GM19193 (cell line): ENCODE measurements around the gene PSMA3.

ENCODE experiments used
- POLR2A ChIP-seq: IDR thresholded peaks from 4 replicates; pipeline ENCODE4 v1.6.1; 2011; ENCODE audit not compliant: insufficient read depth, insufficient read length; ENCODE audit errors: extremely low read depth

Gene PSMA3

DNA sequence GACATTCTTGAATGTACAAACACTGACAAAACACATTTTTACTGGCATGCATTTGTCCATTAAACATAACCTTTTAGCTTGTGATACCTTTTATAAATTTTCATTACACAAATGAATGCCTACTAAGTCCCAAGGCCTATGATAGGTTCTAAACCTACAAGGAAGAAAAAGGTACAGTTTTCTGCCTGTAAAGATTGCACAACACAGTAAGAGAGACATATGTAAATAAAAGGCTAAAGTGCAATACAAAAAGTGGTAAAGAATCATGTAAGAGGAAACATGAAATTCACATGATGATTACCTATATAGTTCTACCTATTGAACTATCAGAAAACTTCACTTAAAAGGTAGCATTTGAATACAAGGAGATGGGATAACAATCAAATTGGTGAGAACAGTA lies 39.1 kb downstream of the PSMA3 start:
- no peak for TF ChIP-seq POLR2A

DNA sequence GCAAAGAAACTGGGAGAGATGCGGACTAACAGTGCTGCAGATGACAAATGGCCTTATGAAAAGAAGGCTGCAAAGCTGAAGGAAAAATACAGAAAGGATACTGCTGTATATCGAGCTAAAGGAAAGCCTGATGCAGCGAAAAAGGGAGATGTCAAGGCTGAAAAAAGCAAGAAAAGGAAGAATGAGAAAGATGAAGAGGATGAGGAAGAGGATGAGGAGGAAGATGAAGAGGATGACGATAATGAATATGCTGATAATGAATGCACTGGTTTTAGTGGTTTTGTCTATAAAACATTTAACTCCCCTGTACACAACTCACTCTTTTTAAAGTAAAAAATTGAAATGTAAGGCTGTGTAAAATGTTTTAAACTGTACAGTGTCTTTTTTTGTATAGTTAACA lies 40.5 kb downstream of the PSMA3 start:
- no peak for TF ChIP-seq POLR2A

DNA sequence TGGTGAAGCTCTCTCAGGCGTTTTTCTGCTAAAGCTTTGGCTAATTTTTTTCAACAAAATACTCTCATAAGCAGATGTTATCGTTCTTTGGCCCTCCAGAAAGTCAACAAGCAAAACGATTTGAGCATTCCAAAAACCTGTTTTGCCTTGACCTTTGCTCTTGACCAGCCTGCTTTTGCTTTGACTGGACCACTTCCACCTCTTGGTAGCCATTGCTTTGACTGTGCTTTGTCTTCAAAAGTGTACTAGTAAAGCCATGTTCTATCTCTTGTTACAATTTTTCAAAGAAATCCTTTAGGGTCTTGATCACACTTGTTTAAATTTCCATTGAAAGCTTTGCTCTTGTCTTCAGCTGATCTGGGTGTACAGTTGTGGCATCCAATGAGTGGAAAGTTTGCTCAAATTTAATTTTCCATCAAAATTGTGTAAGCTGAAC lies 43.0 kb downstream of the PSMA3 start:
- TF ChIP-seq POLR2A: no peak

DNA sequence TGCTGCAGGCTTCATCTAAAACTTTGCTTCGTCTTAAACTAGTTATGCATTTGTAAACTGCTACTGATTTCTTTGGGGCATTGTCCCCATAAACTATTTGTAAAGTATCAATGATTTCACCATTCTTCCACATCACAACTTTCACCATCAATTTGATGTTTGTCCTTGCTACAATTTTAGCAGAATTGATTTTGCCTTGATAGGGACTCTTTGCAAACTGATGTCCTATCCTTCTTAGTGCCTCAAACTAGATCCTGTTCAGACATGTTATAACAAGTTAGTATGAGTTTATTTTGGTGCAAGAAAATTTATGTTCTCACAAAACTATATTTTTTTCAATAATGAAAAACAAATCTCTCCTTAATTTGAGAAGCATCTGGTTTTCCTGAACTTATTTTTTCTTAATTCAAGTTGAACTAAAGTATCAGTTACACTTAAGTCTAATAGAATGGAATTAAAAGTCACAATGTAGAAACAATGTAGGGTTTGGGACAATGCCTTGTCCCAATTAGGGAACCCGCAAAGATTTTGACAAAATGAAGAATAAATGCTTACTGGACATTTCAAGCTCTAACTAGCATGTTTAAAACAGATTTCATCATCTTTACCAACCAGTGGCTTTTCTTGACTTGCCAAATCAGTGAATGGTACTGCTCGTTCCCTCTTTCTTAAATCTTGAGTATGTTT lies 43.6 kb downstream of the PSMA3 start:
- no peak for TF ChIP-seq POLR2A

DNA sequence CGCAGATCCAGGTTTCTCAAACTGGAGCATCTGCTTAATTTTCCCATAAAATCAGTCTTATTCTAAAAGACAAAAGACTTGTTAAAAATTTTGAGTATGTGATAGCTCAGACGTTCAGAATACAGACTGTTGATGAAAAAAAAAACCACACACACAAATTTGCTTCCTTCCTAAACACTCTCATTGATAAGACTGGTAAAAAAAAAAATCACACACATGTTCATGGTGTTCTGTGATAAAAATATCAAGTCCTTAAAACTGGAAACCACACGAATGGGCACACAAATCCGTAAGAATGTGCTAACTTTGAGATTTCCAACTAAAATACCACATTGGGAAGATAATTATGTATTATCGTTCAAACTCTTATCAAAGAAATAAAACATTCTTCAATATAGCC lies 47.0 kb downstream of the PSMA3 start:
- no peak for TF ChIP-seq POLR2A

DNA sequence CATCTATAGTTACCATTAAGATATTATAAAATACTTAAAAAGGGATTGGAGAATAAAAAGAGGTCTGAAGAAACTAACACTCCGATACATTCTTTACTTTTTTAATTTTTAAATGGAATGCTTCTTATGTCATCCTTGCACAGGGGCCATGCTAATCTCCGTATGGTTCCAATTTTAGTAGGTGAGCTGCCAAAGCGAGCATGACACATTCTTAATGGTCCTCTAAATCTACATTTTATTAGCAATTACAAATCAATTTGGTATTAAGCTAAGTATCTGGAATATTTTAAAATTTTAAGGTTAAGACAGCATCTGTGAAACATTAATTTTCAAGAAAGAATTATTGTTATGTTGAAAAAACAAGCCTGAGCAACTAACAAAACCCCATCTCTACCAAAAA lies 47.5 kb downstream of the PSMA3 start:
- no peak for TF ChIP-seq POLR2A

DNA sequence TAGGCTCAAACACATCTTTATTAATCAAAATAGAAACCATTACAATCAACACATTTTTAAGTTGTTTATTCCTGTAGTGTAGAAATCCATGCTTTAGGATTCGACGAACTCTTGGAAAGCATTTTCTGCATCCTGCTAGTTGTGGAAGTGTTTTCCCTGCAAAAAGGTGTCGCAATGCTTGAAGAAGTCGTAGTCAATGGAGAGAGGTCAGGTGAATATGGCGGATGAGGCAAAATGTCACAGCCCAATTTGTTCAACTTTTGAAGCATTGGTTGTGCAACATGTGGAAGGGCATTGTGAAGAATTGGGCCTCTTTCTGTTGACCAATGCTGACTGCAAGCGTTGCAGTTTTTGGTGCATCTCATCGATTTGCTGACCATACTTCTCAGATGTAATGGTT lies 49.6 kb downstream of the PSMA3 start:
- no peak for TF ChIP-seq POLR2A

DNA sequence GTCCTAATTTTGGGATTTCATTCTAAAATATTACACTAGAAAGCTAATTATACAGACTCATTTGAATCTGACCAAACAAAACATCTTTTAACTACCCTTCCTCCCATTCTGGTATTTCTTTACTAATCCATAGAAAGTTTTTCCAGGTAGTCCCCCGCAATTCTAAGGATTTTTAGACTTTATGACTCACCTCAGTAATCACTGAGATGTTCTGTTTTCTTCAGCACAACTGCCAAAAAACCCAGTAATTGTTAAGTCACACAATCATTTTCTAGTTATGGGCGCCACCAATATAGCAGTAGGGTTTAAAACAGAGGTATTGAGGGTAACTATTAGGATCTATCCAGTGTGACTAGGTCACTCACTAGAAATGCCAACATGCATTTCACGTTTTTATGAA lies 52.1 kb downstream of the PSMA3 start:
- no peak for TF ChIP-seq POLR2A

DNA sequence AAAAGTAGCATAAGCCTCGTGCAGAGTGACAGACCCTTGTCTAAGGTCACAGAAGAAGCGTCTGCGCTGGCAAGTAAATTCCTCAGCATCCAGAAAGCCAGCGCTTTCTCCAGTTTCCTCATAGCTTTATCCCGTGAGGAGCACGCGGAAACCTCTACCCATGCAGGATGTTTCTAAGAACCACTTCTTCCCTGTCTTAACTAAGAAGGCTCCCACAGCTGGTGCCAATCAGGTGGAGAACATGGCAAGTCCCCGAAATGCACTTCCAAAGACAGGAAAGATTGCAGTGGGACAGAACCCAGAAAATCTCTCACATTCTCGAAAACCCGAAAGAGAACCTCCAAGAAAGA lies 52.7 kb downstream of the PSMA3 start:
- no peak for TF ChIP-seq POLR2A

DNA sequence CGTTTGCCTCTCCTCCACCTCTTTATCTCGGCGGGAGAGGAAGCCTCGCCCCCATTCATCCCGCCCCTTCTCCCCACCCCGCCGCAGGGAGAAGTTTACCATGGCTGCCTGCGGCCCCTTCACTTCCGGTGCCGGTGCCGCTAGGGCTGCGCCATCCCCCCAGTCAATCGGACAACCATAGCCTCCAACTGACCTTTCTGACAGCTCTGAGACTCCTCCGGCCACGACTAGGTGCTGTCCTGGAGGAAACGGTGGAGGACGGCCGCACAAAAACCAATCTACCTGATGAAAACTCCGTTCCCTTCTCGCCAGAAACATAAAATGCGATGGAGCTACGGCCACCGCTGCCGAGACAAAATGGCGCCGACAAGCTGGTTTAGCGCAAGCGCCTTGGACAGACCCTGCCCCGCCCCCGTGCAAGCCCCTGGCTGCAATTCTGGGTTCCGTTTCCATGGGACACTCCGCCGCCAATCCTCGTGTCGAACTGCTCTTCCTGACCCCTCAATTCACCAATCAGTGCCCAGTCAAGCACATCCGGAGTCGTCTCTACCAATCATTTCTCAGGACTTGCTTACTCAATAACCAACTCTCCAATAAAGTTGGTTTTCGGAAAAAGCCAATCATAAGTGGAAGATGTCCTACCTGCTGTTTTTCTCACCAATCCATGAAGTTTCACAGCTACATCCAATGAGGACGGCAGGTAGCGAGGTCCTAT lies 53.3 kb downstream of the PSMA3 start:
- peak; percentile 93 for TF ChIP-seq POLR2A

DNA sequence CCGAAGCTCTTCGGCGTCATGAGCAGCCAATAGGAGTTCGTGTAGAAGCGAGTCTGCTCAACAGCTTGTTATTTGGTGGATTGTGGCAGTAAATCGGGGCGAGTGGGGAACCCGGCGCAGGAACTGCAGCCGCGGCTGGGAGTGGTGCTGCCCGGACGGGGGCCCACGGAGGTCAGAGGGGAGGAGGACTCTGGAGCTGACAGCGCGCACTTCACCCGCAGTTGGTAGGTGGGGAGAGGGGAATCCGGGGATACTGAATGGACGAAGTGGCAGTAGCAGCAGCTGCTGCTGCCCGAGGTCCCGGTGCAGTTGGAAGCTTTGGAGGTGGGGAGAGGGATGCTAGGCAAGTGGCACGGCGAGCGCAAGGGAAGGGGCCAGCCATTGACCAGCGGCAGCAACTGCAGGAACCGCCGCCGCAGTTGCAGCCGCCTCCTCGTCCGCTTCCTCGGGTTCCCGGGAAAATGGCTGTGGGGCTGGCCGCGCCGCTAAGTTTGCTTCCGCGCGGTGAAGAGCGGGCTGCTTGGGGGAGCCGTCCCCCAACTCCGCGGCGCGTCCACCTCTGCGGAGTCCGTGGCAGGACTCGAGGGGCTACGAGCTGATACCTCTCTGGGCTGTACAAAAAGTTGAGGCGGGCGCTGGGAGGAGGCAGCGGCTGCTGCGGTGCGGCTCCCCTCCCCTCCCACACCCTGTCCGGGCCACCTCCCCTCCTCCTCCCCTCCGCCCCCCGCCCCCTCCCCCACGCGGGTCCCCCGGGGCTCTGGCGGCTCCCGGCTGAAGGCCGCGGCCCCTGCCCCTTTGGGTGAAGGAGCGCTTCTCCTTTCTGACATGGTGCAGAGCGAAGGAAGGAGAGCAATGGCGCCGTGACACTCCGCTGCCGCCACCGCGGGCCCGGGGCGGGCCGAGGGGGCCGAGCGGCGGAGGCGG lies 54.1 kb downstream of the PSMA3 start, which contains the start of gene ARID4A:
Gene ARID4A, plus strand, starts transcription at position 79 of the 924 bp plus-strand sequence. CDS start 1,300 bp downstream, outside the sequence.
- peak; percentile 23 for TF ChIP-seq POLR2A

DNA sequence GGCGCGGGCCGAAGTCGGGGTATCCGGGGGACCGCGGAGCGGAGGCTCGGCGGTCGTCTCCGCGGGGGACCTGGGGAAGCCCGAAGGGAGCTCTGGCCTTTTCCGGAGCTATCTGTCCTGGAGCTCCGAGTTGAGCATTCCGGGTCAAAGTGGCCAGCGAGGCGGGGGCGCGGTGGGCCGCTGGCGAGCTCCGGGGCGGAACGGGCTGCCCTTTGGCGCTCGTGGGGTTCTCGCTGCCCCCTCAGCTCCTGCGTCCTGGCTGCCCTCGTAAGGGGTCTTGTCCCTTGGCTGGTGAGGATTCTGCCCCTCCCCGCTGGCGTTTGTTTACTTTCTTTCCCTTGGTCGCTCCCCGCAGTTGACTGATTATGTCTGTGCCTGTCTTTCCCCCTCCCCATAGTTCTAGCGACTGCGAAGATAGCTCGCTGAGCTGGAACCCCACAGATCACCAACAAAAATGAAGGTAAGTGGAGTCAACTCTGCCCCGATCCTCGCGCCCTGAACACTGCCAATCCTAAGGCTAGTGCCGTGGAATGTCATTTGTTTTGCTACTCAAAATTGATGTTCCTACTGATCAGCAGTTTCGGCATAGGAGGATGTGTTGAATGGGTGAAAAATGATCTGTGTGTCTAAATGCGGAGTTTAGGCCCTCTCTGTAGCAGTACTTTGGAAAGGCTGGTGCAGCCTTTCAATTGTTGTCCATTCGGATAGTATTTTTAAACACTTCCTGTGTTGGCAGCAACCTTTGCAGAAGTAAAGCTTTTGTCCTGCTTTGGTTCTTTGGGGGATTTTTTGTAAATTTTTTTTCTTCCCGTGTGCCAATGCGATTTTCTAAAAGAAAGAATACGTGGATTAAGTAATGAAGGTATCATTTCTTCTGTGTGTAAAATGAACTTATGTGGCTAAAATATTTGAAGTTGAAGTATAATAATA lies 55.0 kb downstream of the PSMA3 start:
- no peak for TF ChIP-seq POLR2A

DNA sequence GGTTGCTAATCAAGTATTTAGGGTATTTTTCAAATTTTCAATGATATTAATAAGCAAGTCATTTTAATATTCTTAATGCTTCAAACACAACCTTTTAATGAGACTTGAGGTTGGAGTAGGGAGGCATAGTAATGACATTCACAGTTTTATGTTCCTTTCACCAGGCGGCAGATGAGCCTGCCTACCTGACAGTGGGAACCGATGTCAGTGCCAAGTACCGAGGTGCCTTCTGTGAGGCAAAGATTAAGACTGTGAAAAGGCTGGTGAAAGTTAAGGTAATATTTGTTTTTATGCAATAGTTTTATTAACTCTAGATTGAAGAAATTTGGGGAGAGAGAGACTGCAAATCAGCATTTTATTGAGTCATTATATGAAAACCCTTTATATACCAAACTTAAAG lies 56.8 kb downstream of the PSMA3 start:
- TF ChIP-seq POLR2A: no peak

DNA sequence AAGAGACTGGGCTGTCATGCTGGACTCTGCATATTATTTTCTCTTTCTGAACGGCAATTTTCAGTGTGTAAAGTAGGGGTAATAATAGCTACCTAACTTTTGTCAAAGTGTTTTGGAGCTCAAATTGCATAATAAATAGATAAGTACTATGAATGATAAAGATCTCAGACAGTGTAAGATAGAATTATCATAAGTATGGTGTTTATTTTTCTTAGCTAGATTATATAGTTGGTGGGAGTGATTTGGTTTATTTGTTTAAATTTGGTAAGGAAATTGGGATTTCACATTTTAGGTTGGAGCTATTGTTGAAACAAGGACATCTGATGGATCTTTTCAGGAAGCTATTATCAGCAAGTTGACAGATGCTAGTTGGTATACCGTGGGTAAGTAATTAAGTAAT lies 61.1 kb downstream of the PSMA3 start:
- no peak for TF ChIP-seq POLR2A

DNA sequence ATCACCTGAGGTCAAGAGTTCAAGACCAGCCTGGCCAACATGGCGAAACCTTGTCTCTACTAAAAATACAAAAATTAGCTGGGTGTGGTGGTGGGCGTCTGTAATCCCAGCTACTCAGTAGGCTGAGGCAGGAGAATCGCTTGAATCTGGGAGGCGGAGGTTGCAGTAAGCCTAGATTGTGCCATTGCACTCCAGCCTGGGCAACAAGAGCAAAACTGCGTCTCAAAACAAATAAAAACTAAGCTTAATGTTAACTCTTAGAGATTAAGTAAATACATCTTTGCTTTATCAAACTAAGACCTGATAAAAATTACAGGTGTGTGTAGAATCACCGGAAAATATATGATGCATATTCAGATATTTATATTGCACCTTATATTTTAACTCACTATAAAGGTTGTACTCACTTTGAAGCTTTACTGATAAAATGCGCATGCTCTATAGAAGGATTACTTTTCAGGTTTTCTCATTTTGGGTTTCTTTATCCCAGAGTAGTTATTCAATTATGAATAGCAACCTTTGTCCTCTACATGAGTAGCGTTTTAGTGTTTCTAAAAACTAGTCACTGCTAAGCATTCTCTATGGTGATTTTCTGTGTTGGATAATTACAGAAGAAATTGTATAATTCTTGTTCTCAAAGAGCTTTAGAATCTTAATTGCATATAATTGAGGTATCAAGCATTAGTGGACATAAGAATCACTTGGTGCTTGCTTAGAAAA lies 63.1 kb downstream of the PSMA3 start:
- no peak for TF ChIP-seq POLR2A

DNA sequence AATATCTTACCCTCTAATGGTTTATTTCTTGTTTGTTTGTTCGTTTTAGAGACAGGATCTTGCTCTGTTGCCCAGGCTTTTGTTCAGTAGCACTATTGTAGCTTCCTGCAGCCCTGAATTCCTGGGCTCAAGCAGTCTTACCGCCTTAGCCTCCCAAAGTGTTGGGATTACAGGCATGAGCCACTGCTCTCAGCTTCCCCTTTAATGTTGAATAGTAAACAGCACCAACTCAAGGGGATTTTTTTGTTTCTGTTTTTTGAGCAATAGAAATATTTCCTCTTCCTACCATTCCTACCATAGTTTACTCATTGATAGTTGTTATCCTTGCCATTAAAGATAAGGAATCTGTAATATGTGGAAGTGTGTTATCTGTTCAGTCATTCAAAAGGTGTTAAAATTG lies 64.4 kb downstream of the PSMA3 start:
- no peak for TF ChIP-seq POLR2A
